Thyroid gland (tissue), 4 donors: ENCODE measurements around the gene COX6A2. TPM values are rescaled to one million over a fixed set of nuclear protein-coding genes. Genes with fewer than 3 reads are reported as not detected.
A peak's percentile ranks its signal among the peaks of the same experiment; 100 is the strongest.

Experiments
- DNase-seq, 2 donors: peaks; one replicate each; pipeline ENCODE4 v3.0.0-alpha.2; 2019
- H3K27ac ChIP-seq, 3 donors: fragments of 200-600 bp; sonication (generic); 1 replicate in 2 of 3; 2 replicates in 1 of 3; pipeline ENCODE4 v1.5.1; 2016 to 2019; ENCODE audit warnings: mild to moderate bottlenecking in 1 of 3, moderate library complexity in 1 of 3
- H3K27me3 ChIP-seq: fragments of 200-600 bp; sonication (generic); one replicate; pipeline ENCODE4 v1.5.1; 2019
- H3K36me3 ChIP-seq, 2 donors: fragments of 200-600 bp; sonication (generic); one replicate each; pipeline ENCODE4 v1.5.1; 2016 to 2019
- H3K4me1 ChIP-seq, 2 donors: fragments of 200-600 bp; sonication (generic); one replicate each; pipeline ENCODE4 v1.5.1; 2017 to 2019
- H3K4me3 ChIP-seq, 3 donors: fragments of 200-600 bp; sonication (generic); replicated peaks in 1 of 3; 1 replicate in 2 of 3; 2 replicates in 1 of 3; pipeline ENCODE4 v1.5.1; 2016; ENCODE audit warnings: mild to moderate bottlenecking in 1 of 3
- H3K9me3 ChIP-seq: fragments of 200-600 bp; sonication (generic); one replicate; pipeline ENCODE4 v1.5.1; 2017
- POLR2A ChIP-seq, 2 donors: fragments of 450-650 bp; IDR thresholded peaks; one replicate each; pipeline ENCODE4 v1.6.1; 2017; ENCODE audit warnings: antibody characterized with exemption in 2 of 2, mild to moderate bottlenecking in 2 of 2, moderate library complexity in 1 of 2
- WGBS, 2 donors: methylation state at CpG; one replicate each; pipeline ENCODE4 v1.1.5; 2017; 5-methylcytosine and 5-hydroxymethylcytosine counted together
- intact Hi-C: fragments of 100-400 bp; cut with DNase I; formaldehyde crosslinking; loops from one replicate; pipeline ENCODE4 v1.15.1; 2023
- total RNA-seq, 4 donors: library from RNA; depleted of rRNA; stranded (reverse); fragments of >200 nt; gene quantifications; one replicate each; pipeline ENCODE4 v1.2.3, GENCODE V29; 2016
- TF ChIP-seq, protein P1 (sequence below), 6 experiments: fragments of 200-600 bp in 3 of 6; fragments of 450-650 bp in 3 of 6; sonication (generic) in 3 of 6; IDR thresholded peaks; one replicate each; pipeline ENCODE4 v1.5.1; 2016 to 2019; ENCODE audit warnings: antibody characterized with exemption in 6 of 6, mild to moderate bottlenecking in 2 of 6, inconsistent platforms in 1 of 6, moderate library complexity in 1 of 6

Gene COX6A2
- total RNA-seq, 4 donors from 2014 or later: not detected

DNA sequence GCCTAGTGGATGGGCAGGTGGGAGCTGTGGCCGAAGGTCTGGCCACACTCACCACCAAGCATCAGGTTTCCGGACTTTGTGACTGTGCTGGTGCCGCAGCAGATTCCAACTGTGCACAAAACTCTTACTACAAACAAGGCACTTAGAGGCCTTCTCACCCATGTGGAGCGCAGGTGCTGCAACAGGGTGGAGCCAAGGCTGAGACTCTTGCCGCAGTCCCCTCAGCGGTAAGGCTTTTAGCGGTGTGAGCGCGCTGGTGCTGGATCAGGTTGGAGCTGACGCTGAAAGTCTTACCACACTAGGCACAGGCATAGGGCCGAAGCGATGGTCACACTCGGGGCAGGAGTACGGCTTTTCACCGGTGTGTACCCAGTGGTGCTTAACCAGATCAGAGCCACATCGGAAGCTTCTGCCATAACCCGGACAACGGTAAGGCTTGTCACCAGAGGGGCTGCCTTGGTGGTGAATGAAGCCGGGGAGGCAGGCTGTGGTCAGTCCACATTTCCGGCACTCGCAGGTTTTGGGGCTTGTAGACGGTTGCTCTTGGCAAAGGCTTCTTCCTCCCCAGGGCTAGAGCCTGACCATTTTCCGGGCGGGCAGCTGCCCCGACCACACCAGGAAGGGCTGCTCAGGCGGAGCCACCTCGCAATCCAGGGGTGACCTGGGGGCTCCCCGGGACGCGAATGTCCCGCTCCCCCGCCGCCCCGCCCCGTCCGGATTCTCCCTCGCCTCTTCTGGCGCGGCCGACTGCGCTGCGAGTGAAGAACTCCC is 30.1 kb upstream of the COX6A2 start:
- intact Hi-C loops: no loop called here
- no peaks in the 10 kb centered on the region for H3K9me3 ChIP-seq
- peak; percentile 82 for DNase-seq
- 0 to 10% methylated on average over 2 to 18 of the region's 42 CpGs for WGBS, 2 donors
- H3K27me3 ChIP-seq: no peaks in the 10 kb centered on the region
- peak overlapping the region; percentile 96 to 100 (median 98) for H3K27ac ChIP-seq
- H3K4me1 ChIP-seq: peaks cover 38 to 51% of the 10 kb centered on the region in 2 donors
- TF ChIP-seq POLR2A (IDR thresholded peaks at IDR 0.05): peak in 1 of 2 donors; percentile 78
- TF ChIP-seq, protein P1, sequence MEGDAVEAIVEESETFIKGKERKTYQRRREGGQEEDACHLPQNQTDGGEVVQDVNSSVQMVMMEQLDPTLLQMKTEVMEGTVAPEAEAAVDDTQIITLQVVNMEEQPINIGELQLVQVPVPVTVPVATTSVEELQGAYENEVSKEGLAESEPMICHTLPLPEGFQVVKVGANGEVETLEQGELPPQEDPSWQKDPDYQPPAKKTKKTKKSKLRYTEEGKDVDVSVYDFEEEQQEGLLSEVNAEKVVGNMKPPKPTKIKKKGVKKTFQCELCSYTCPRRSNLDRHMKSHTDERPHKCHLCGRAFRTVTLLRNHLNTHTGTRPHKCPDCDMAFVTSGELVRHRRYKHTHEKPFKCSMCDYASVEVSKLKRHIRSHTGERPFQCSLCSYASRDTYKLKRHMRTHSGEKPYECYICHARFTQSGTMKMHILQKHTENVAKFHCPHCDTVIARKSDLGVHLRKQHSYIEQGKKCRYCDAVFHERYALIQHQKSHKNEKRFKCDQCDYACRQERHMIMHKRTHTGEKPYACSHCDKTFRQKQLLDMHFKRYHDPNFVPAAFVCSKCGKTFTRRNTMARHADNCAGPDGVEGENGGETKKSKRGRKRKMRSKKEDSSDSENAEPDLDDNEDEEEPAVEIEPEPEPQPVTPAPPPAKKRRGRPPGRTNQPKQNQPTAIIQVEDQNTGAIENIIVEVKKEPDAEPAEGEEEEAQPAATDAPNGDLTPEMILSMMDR (IDR thresholded peaks at IDR 0.05): peak in 1 of 6 experiments; percentile 11
- H3K4me3 ChIP-seq: peak overlapping the region; percentile 19 to 79 (median 66)
- H3K36me3 ChIP-seq: peaks cover 4 to 14% of the 10 kb centered on the region in 2 donors

DNA sequence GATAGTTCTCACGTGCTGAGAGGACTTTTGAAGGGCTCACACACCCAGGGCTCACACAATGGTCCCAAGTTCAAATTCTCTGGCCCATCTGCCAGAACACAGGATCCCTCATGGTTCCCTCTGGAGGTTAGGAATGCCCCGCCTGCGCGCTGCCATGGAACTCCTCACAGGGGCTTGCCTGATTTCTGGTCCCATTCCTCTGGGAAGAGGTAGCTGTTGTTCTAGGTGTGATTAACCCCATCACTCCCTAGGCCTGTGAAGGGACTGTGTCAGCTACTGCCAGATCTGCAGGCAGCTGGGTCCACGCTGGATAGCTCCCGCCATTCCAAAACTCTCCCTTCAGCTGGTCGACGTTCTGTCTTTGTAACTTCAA is 28.8 kb upstream of the COX6A2 start:
- intact Hi-C loops: no loop called here
- no peak for DNase-seq
- Histone ChIP-seq H3K27ac (no peak overlapping the region), H3K36me3 (peaks cover 0 to 3% of the 10 kb centered on the region in 2 donors), H3K27me3 (no peaks in the 10 kb centered on the region), H3K9me3 (no peaks in the 10 kb centered on the region), H3K4me3 (no peak overlapping the region), H3K4me1 (peaks cover 49 to 64% of the 10 kb centered on the region in 2 donors)
- 75 to 80% methylated on average over 6 to 8 of the region's 8 CpGs for WGBS, 2 donors
- no peak for TF ChIP-seq POLR2A (IDR thresholded peaks at IDR 0.05)
- TF ChIP-seq, protein P1 (IDR thresholded peaks at IDR 0.05): no peak

DNA sequence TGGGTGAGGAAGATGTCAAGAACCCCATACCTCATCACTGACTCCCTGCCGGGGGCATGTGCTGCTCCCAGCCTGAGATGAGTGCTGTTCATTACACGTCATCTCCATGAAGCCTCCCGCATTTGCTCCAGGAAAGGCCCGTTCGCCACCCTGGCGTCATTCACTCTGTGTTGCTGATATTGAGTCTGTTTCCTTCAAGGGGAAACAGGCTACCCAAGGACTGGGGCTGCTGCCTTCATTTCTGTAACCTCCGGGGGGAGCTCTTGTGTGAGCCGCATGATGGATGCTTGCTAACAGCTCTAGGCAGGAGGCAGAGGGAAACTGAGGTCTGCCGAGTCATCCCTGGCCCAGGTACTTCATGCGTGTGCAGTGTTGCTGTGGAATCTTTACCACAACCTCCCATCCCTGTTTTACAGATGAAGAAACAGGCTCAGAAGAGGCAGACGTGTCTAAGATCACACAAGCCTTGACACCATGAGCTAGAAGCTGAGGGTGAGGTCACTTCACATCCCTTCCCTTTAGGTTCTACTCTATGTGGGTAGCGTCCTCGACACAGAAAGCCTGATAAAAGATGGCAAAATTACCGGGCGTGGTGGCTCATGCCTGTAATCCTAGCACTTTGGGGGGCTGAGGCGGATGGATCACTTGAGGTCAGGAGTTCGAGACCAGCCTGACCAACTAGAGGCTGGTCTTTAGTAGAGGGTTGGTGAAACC is 27.6 kb upstream of the COX6A2 start:
- Histone ChIP-seq H3K9me3 (no peaks in the 10 kb centered on the region), H3K27ac (no peak overlapping the region), H3K4me3 (no peak overlapping the region), H3K4me1 (peaks cover 55 to 69% of the 10 kb centered on the region in 2 donors), H3K36me3 (no peaks in the 10 kb centered on the region), H3K27me3 (no peaks in the 10 kb centered on the region)
- 82 to 86% methylated on average over 15 to 17 of the region's 17 CpGs for WGBS, 2 donors
- intact Hi-C loops: no loop called here
- DNase-seq: no peak
- TF ChIP-seq POLR2A (IDR thresholded peaks at IDR 0.05): no peak
- TF ChIP-seq, protein P1 (IDR thresholded peaks at IDR 0.05): no peak

DNA sequence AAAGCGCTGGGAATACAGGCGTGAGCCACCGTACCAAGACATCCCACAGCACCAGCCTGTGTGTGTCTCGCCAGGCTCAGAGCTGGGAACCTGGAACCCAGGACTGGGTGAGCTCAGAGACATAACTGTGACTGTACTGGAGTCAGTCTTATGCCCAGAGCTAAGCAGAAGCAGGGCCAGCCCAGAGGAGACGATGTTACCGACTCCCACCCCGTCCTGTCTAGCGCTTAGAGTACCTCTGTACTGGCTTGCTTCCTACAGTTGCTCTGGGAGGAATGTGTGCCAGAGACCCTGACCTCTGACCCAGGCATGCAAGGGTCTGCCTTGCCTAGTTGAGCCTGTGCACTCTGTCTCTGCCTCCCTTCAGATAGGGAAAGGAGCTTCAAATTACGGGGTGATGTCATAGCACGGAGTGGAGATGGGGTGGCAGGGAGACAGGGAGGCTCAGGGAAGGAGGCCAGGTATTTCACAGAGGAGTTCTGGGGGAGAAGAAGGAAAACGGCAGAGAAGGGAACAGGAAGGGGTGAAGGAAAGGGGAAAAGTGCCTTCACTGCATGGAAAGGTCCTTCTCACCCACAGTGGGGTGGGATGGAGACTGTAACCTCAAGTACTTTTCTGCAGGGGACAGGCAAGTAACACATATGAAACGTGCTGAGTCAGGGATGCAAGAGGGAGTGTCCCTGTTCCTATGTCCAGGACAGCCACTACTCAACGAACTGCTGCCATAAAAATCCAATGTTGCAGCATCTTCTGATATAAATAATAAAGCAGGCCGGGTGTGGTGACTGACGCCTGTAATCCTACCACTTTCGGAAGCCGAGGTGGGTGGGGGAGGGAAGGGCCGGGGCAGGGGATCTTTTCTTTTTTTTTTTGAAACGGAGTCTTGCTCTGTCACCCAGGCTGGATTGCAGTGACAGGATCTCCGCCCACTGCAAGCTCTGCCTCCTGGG is 25.4 kb upstream of the COX6A2 start:
- Histone ChIP-seq H3K36me3 (no peaks in the 10 kb centered on the region), H3K9me3 (no peaks in the 10 kb centered on the region), H3K27me3 (no peaks in the 10 kb centered on the region), H3K4me3 (no peak overlapping the region), H3K4me1 (peaks cover 49 to 60% of the 10 kb centered on the region in 2 donors), H3K27ac (peak overlapping the region; percentile 6 to 69 (median 58))
- intact Hi-C loops: no loop called here
- peak; percentile 54 to 59 for DNase-seq
- TF ChIP-seq POLR2A (IDR thresholded peaks at IDR 0.05): no peak
- TF ChIP-seq, protein P1 (IDR thresholded peaks at IDR 0.05): no peak
- 47 to 57% methylated on average over 16 to 20 of the region's 20 CpGs for WGBS, 2 donors
